ENCODE results near the gene PHPT1.

PHPT1 gene

DNA sequence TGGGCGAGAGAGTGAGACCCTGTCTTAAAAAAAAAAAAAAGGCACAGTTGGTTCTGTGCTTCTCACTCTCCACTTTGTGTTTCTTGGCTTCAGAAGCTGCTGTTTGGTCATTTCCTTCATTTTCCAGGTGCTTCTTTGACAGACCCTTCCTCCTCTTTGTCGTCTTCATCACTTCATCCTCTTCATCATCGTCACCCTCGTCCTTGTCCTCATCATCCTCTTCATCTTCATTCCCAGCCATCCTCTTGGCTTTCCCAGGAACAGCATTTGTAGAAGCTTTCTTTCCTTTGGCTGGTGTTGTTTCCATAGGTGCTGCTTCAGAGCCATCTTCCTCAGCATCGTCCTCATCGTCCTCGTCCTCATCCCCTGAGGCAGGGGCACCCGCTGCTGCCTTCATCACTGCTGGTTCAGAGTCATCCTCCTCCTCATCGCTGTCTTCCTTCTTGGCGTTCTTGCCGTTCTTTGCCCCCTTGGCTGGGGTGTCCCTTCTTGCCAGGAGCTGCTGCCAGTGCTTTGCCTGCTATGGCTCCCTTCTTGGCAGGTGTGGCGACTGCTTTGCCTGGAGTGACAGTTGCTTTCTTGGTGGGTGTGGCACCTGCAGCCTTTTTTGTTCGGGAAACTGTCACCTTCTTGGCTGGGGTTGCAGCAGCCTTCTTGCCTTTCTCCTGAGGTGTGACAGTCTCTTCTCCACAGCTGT is 34.3 kb upstream of the PHPT1 start:
- H3K4me3 ChIP-seq (ENCODE audit: low read depth, low read length), result no peak overlapping the region
- TF ChIP-seq, protein P1, sequence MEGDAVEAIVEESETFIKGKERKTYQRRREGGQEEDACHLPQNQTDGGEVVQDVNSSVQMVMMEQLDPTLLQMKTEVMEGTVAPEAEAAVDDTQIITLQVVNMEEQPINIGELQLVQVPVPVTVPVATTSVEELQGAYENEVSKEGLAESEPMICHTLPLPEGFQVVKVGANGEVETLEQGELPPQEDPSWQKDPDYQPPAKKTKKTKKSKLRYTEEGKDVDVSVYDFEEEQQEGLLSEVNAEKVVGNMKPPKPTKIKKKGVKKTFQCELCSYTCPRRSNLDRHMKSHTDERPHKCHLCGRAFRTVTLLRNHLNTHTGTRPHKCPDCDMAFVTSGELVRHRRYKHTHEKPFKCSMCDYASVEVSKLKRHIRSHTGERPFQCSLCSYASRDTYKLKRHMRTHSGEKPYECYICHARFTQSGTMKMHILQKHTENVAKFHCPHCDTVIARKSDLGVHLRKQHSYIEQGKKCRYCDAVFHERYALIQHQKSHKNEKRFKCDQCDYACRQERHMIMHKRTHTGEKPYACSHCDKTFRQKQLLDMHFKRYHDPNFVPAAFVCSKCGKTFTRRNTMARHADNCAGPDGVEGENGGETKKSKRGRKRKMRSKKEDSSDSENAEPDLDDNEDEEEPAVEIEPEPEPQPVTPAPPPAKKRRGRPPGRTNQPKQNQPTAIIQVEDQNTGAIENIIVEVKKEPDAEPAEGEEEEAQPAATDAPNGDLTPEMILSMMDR (IDR thresholded peaks at IDR 0.05; ENCODE audit: low read depth, low read length, missing control alignments), result no peak
- no peak for DNase-seq (ENCODE audit: low read depth)

- no peak overlapping the region for H3K4me3 ChIP-seq (ENCODE audit: low read depth, low read length)
- DNase-seq (ENCODE audit: low read depth), result no peak
- TF ChIP-seq, protein P1 (IDR thresholded peaks at IDR 0.05; ENCODE audit: low read depth, low read length, missing control alignments), result no peak
Measured at GRCh38 chr9:136815422-136815782, 33.8 kb upstream of the PHPT1 start.

- TF ChIP-seq, protein P1 (IDR thresholded peaks at IDR 0.05; ENCODE audit: low read depth, low read length, missing control alignments), result no peak
- no peak for DNase-seq (ENCODE audit: low read depth)
- H3K4me3 ChIP-seq (ENCODE audit: low read depth, low read length), result no peak overlapping the region
Measured at GRCh38 chr9:136820971-136821825, 28.0 kb upstream of the PHPT1 start.

GRCh38 chr9:136821826-136822544 is 27.2 kb upstream of the PHPT1 start:
- no peak overlapping the region for H3K4me3 ChIP-seq (ENCODE audit: low read depth, low read length)
- TF ChIP-seq, protein P1 (IDR thresholded peaks at IDR 0.05; ENCODE audit: low read depth, low read length, missing control alignments), result no peak
- no peak for DNase-seq (ENCODE audit: low read depth)

DNA sequence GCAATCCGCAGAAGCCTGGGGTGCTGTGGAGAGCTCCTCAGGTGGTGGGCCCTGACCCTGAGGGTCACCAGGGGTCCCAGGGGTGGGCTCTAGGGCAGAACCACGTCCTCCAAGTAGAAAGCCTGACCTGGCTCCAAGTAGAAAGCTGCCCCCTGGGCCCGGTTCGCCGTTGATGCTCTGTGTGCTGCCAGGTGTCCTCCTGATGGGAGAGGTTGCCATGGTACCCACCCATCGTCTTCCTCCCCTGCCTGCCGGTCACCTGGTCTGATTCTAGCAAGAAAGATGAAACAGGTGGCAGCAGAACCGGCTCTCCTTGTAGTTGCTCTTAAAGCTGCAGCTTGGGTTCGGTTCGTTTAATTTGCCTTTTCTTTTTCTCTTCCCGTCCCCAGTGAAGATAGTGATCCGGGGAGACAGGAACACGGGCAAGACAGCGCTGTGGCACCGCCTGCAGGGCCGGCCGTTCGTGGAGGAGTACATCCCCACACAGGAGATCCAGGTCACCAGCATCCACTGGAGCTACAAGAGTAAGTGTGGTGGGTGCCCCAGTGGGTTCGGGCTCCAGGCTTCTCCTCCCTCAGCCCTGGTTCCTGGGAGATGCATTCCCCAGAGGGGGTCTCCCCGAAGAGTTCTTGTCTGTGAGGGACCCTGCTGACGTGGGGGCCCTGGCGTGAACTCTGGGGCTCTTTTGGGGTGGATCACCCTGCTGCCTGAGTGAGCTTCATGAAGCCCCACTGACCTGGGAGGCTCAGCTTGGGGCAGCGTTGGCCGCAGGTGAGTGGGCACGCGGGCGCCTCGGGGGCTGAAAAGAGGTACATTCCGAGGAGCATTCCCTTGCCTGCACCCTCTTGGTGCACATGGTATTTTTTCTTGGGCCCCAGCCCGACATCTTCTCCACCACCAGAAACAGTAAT is 25.8 kb upstream of the PHPT1 start:
- no peak for DNase-seq (ENCODE audit: low read depth)
- TF ChIP-seq, protein P1 (IDR thresholded peaks at IDR 0.05; ENCODE audit: low read depth, low read length, missing control alignments), result no peak
- H3K4me3 ChIP-seq (ENCODE audit: low read depth, low read length), result no peak overlapping the region

Measured in GM12864 (cell line).